GM12891 (cell line): ENCODE data around the gene DDX59.

Experiments
- PAX5 ChIP-seq: IDR thresholded peaks from 2 replicates; pipeline ENCODE4 v1.6.1; 2011; ENCODE audit warnings: low read length, moderate library complexity, mild to moderate bottlenecking; ENCODE audit not compliant: insufficient read depth, severe bottlenecking
- POLR2A ChIP-seq: IDR thresholded peaks from 2 replicates; pipeline ENCODE4 v1.6.1; 2011; ENCODE audit warnings: low read depth, low read length, control low read depth
- POLR2AphosphoS5 ChIP-seq: IDR thresholded peaks from 2 replicates; pipeline ENCODE4 v1.6.1; 2011; ENCODE audit warnings: low read depth, low read length, control low read depth
- POU2F2 ChIP-seq: IDR thresholded peaks from 2 replicates; pipeline ENCODE4 v1.6.1; 2011; ENCODE audit warnings: low read depth, mild to moderate bottlenecking, control low read depth, low read length, moderate library complexity
- SPI1 ChIP-seq: IDR thresholded peaks from 2 replicates; pipeline ENCODE4 v1.6.1; 2011; ENCODE audit warnings: low read depth, low read length, control low read depth
- TAF1 ChIP-seq: IDR thresholded peaks from 2 replicates; pipeline ENCODE4 v1.6.1; 2011; ENCODE audit warnings: low read depth, low read length, control low read depth

GRCh38 chr1:200665861-200666260 is 3.8 kb downstream of the DDX59 start:
- TF ChIP-seq POLR2AphosphoS5 (no peak), POLR2A (no peak), PAX5 (no peak), TAF1 (no peak), SPI1 (no peak), POU2F2 (no peak)
